Esophagus muscularis mucosa (tissue), 4 donors: ENCODE data around the gene MCM7. TPM values are rescaled to one million over a fixed set of nuclear protein-coding genes. Genes with fewer than 3 reads are reported as not detected.

Experiments used
- DNase-seq: peaks from one replicate; pipeline ENCODE4 v3.0.0-alpha.2; 2017; ENCODE audit errors: extremely low spot score
- H3K27ac ChIP-seq, 4 donors: fragments of 200-600 bp; sonication (generic); replicated peaks in 1 of 4; 1 replicate in 3 of 4; 2 replicates in 1 of 4; pipeline ENCODE4 v1.5.1; 2016 to 2019; ENCODE audit warnings: mild to moderate bottlenecking in 1 of 4
- H3K27me3 ChIP-seq, 4 donors: fragments of 200-600 bp; sonication (generic); one replicate each; pipeline versions ENCODE4 v1.5.1 to v1.6.0; 2016 to 2019
- H3K36me3 ChIP-seq, 4 donors: fragments of 200-600 bp; sonication (generic); one replicate each; pipeline ENCODE4 v1.5.1; 2016 to 2019
- H3K4me1 ChIP-seq, 4 donors: fragments of 200-600 bp; sonication (generic); one replicate each; pipeline ENCODE4 v1.5.1; 2016 to 2019
- H3K4me3 ChIP-seq, 4 donors: fragments of 200-600 bp; sonication (generic); 1 replicate in 2 of 4; 2 replicates in 2 of 4; pipeline ENCODE4 v1.5.1; 2016 to 2019; ENCODE audit warnings: mild to moderate bottlenecking in 4 of 4, moderate library complexity in 1 of 4
- H3K9me3 ChIP-seq, 4 donors: fragments of 200-600 bp; sonication (generic); 1 replicate in 3 of 4; 2 replicates in 1 of 4; pipeline ENCODE4 v1.5.1; 2016 to 2019
- CTCF ChIP-seq, 3 experiments: fragments of 200-600 bp in 2 of 3; fragments of 450-650 bp in 1 of 3; sonication (generic) in 2 of 3; IDR thresholded peaks; one replicate each; pipeline ENCODE4 v1.5.1; 2017 to 2019; ENCODE audit warnings: antibody characterized with exemption in 3 of 3, mild to moderate bottlenecking in 2 of 3, moderate library complexity in 1 of 3
- EP300 ChIP-seq: sonication (generic); formaldehyde crosslinking; IDR thresholded peaks from one replicate; pipeline ENCODE4 v1.6.1; 2017; ENCODE audit warnings: antibody characterized with exemption
- POLR2A ChIP-seq: fragments of 450-650 bp; IDR thresholded peaks from one replicate; pipeline ENCODE4 v1.6.1; 2017; ENCODE audit warnings: antibody characterized with exemption, moderate library complexity, mild to moderate bottlenecking, low read depth
- POLR2AphosphoS5 ChIP-seq, 2 donors: sonication (generic); formaldehyde crosslinking; IDR thresholded peaks; one replicate each; pipeline ENCODE4 v1.6.1; 2017; ENCODE audit warnings: antibody characterized with exemption in 2 of 2
- WGBS: methylation state at CpG from one replicate; pipeline ENCODE4 v1.1.5; 2018; 5-methylcytosine and 5-hydroxymethylcytosine counted together
- intact Hi-C: fragments of 100-400 bp; cut with DNase I; formaldehyde crosslinking; loops from one replicate; pipeline ENCODE4 v1.15.1; 2023
- total RNA-seq, 4 donors: library from RNA; depleted of rRNA; stranded (reverse); fragments of >200 nt; gene quantifications; one replicate each; pipeline versions ENCODE4 v1.1.0 to v1.2.1, GENCODE V29; 2016

The MCM7 gene
- total RNA-seq, 4 donors from 2014 or later = 35.3 to 60.3 (median 41.1) TPM

- H3K27ac ChIP-seq = peak overlapping the region; percentile 76 to 87 (median 85)
- 17% methylated on average over 18 of the region's 18 CpGs for WGBS
Measured at GRCh38 chr7:100118388-100119071, 17.3 kb upstream of the MCM7 start.

GRCh38 chr7:100115026-100115425 is 13.8 kb upstream of the MCM7 start:
- intact Hi-C loops = no loop called here
- TF ChIP-seq POLR2AphosphoS5 (IDR thresholded peaks at IDR 0.05) (no peak), EP300 (no peak), CTCF (IDR thresholded peaks at IDR 0.05) (no peak), POLR2A (no peak)
- Histone ChIP-seq H3K27me3 (no peaks in the 10 kb centered on the region), H3K4me3 (no peak overlapping the region), H3K4me1 (peaks cover 8 to 18% (median 14%) of the 10 kb centered on the region in 4 donors), H3K27ac (no peak overlapping the region), H3K36me3 (peaks cover 15 to 51% (median 43%) of the 10 kb centered on the region in 4 donors), H3K9me3 (no peaks in the 10 kb centered on the region)
- WGBS = 82% methylated on average over 7 of the region's 7 CpGs
- DNase-seq = no peak

More at GRCh38 chr7:100118388-100119071, 17.3 kb upstream of the MCM7 start:
- peaks cover 16 to 33% (median 23%) of the 10 kb centered on the region in 4 donors for H3K4me1 ChIP-seq
- peaks cover 0 to 31% (median 13%) of the 10 kb centered on the region in 4 donors for H3K36me3 ChIP-seq
- H3K9me3 ChIP-seq = no peaks in the 10 kb centered on the region
- no peak for TF ChIP-seq POLR2A
- no peak for TF ChIP-seq CTCF (IDR thresholded peaks at IDR 0.05)
- no peak for TF ChIP-seq EP300
- TF ChIP-seq POLR2AphosphoS5 (IDR thresholded peaks at IDR 0.05) = no peak
- intact Hi-C loops = loop anchor here (2.0 kb wide), 1 partner anchor 16 kb away; no protein-coding TSS in a partner anchor
- H3K27me3 ChIP-seq = no peaks in the 10 kb centered on the region
- peak overlapping the region; percentile 68 to 87 (median 76) for H3K4me3 ChIP-seq
- DNase-seq = no peak

- intact Hi-C loops = no loop called here
- no peak overlapping the region for H3K4me3 ChIP-seq
- H3K27ac ChIP-seq = no peak overlapping the region
- H3K4me1 ChIP-seq = no peaks in the 10 kb centered on the region
- no peak for TF ChIP-seq POLR2A
- TF ChIP-seq CTCF (IDR thresholded peaks at IDR 0.05) = no peak
- peaks cover 30 to 82% (median 74%) of the 10 kb centered on the region in 4 donors for H3K36me3 ChIP-seq
- no peaks in the 10 kb centered on the region for H3K9me3 ChIP-seq
- WGBS = 78% methylated on average over 7 of the region's 13 CpGs
- DNase-seq = no peak
- H3K27me3 ChIP-seq = no peaks in the 10 kb centered on the region
Measured at GRCh38 chr7:100111914-100112313, 10.7 kb upstream of the MCM7 start.

GRCh38 chr7:100111156-100111555 is 10.0 kb upstream of the MCM7 start:
- no peak overlapping the region for H3K4me3 ChIP-seq
- TF ChIP-seq POLR2A (no peak), POLR2AphosphoS5 (IDR thresholded peaks at IDR 0.05) (no peak), EP300 (no peak), CTCF (IDR thresholded peaks at IDR 0.05) (no peak)
- no peak overlapping the region for H3K27ac ChIP-seq
- intact Hi-C loops = no loop called here
- no peaks in the 10 kb centered on the region for H3K4me1 ChIP-seq
- WGBS = 93% methylated on average over 6 of the region's 7 CpGs
- DNase-seq = no peak
- no peaks in the 10 kb centered on the region for H3K27me3 ChIP-seq
- H3K36me3 ChIP-seq = peaks cover 38 to 89% (median 81%) of the 10 kb centered on the region in 4 donors
- no peaks in the 10 kb centered on the region for H3K9me3 ChIP-seq
